Caco-2 (cell line): ENCODE measurements around the gene TSPAN9. TPM values are rescaled to one million over a fixed set of nuclear protein-coding genes. Genes with fewer than 3 reads are reported as not detected.

Experiments
- BruUV-seq: library from RNA; stranded (reverse); fragments of 400-500 nt; replicated peaks from 2 replicates; lab custom pipeline; 2021; lab: Mats Ljungman, UMichigan
- CTCF ChIA-PET: fragments of 300-600 bp; sonication (Branson Sonifier 250); formaldehyde crosslinking; loops from one replicate; lab custom pipeline; 2022; ENCODE audit warnings: antibody characterized with exemption; lab: Charles Lee
- POLR2A ChIA-PET: fragments of 300-600 bp; sonication (Branson Sonifier 250); formaldehyde crosslinking; loops from one replicate; lab custom pipeline; 2022; ENCODE audit warnings: antibody characterized with exemption; lab: Charles Lee
- DNase-seq, 2 experiments: peaks; one replicate each; pipeline versions ENCODE4 v3.0.0 to v3.0.0-alpha.2; 2020 to 2022
- H3K27me3 ChIP-seq: replicated peaks from 2 replicates; pipeline ENCODE4 v1.6.0; 2011; ENCODE audit warnings: low read length; ENCODE audit not compliant: control insufficient read depth, insufficient read depth
- H3K36me3 ChIP-seq: 2 replicates; pipeline ENCODE4 v1.5.1; 2011; ENCODE audit warnings: low read length; ENCODE audit not compliant: control insufficient read depth, insufficient read depth
- H3K4me1 ChIP-seq: fragments of 250-450 bp; sonication (Bioruptor Pico); 2 replicates; pipeline ENCODE4 v1.5.1; 2020; ENCODE audit warnings: mild to moderate bottlenecking
- H3K4me3 ChIP-seq: 2 replicates; pipeline ENCODE4 v1.5.1; 2011; ENCODE audit warnings: low read depth, mild to moderate bottlenecking, control low read depth, low read length
- H3K9me3 ChIP-seq: fragments of 250-450 bp; sonication (Bioruptor Pico); 2 replicates; pipeline ENCODE4 v1.5.1; 2020; ENCODE audit warnings: mild to moderate bottlenecking, moderate library complexity
- H3K27ac Mint-ChIP-seq: one replicate; pipeline ENCODE4 v1.8.0; 2022; ENCODE audit warnings: mixed read lengths; ENCODE audit not compliant: unreplicated experiment
- H3K27me3 Mint-ChIP-seq: one replicate; pipeline ENCODE4 v1.8.0; 2022; ENCODE audit warnings: mixed read lengths; ENCODE audit not compliant: insufficient read depth, unreplicated experiment
- H3K36me3 Mint-ChIP-seq: one replicate; pipeline ENCODE4 v1.8.0; 2022; ENCODE audit warnings: mild to moderate bottlenecking, mixed read lengths; ENCODE audit not compliant: insufficient read depth, unreplicated experiment
- H3K4me1 Mint-ChIP-seq: one replicate; pipeline ENCODE4 v1.8.0; 2022; ENCODE audit warnings: low read depth, mixed read lengths; ENCODE audit not compliant: unreplicated experiment
- H3K4me3 Mint-ChIP-seq: one replicate; pipeline ENCODE4 v1.8.0; 2022; ENCODE audit warnings: mild to moderate bottlenecking, moderate library complexity, mixed read lengths; ENCODE audit not compliant: unreplicated experiment
- H3K9me3 Mint-ChIP-seq: one replicate; pipeline ENCODE4 v1.8.0; 2022; ENCODE audit warnings: mixed read lengths; ENCODE audit not compliant: unreplicated experiment
- CTCF ChIP-seq, 2 experiments: fragments of 200-600 bp in 1 of 2; IDR thresholded peaks; 1 replicate in 1 of 2; 2 replicates in 1 of 2; pipeline versions ENCODE4 v1.5.1 to v1.8.0; 2011 to 2022; ENCODE audit warnings: antibody characterized with exemption in 1 of 2, control low read depth in 1 of 2, inconsistent platforms in 1 of 2, low read depth in 1 of 2, low read length in 1 of 2, mild to moderate bottlenecking in 1 of 2, moderate library complexity in 1 of 2; ENCODE audit not compliant: insufficient read depth in 1 of 2, severe bottlenecking in 1 of 2, unreplicated experiment in 1 of 2
- intact Hi-C: fragments of 100-400 bp; cut with micrococcal nuclease; formaldehyde crosslinking; loops from one replicate; pipeline ENCODE4 v1.10.0; 2022; ENCODE audit not compliant: unreplicated experiment
- total RNA-seq: library from RNA; stranded (reverse); gene quantifications from 2 replicates; pipeline ENCODE4 v1.2.3, GENCODE V29; 2022

The TSPAN9 gene
- total RNA-seq, 1 experiment from 2014 or later: 49.1 TPM

GRCh38 chr12:3193131-3193530 is 116.0 kb downstream of the TSPAN9 start:
- POLR2A ChIA-PET: no interaction called here
- no peaks in the 10 kb centered on the region for H3K4me1 ChIP-seq

GRCh38 chr12:3193755-3194154 is 116.6 kb downstream of the TSPAN9 start:
- Histone ChIP-seq H3K4me1 (no peaks in the 10 kb centered on the region), H3K27me3 (no peaks in the 10 kb centered on the region), H3K4me3 (no peak overlapping the region), H3K36me3 (no peaks in the 10 kb centered on the region), H3K9me3 (no peaks in the 10 kb centered on the region)
- H3K36me3 Mint-ChIP-seq: no peaks in the 10 kb centered on the region
- H3K27ac Mint-ChIP-seq: no peak overlapping the region
- no peak for DNase-seq
- BruUV-seq: no TSS peak
- ChIA-PET POLR2A (no interaction called here), CTCF (interaction anchor here (1.5 kb wide), 1 partner anchor 29 kb away, joined by 3 read pairs; no protein-coding TSS in a partner anchor)
- TF ChIP-seq CTCF (IDR thresholded peaks at IDR 0.05; ENCODE audit: insufficient read depth in 1 of 2, low read depth in 1 of 2, low read length in 1 of 2, severe bottlenecking in 1 of 2, unreplicated experiment in 1 of 2): no peak
- intact Hi-C loops: no loop called here
- H3K4me3 Mint-ChIP-seq: no peak overlapping the region
- H3K9me3 Mint-ChIP-seq: no peaks in the 10 kb centered on the region
- H3K27me3 Mint-ChIP-seq: no peaks in the 10 kb centered on the region
- no peaks in the 10 kb centered on the region for H3K4me1 Mint-ChIP-seq

More at GRCh38 chr12:3193131-3193530, 116.0 kb downstream of the TSPAN9 start:
- no peak overlapping the region for H3K4me3 ChIP-seq
- H3K36me3 ChIP-seq: no peaks in the 10 kb centered on the region
- Mint-ChIP-seq H3K36me3 (no peaks in the 10 kb centered on the region), H3K9me3 (no peaks in the 10 kb centered on the region), H3K27me3 (no peaks in the 10 kb centered on the region), H3K4me3 (no peak overlapping the region), H3K4me1 (no peaks in the 10 kb centered on the region), H3K27ac (no peak overlapping the region)
- no TSS peak for BruUV-seq
- intact Hi-C loops: no loop called here
- no peaks in the 10 kb centered on the region for H3K27me3 ChIP-seq
- no peak for TF ChIP-seq CTCF (IDR thresholded peaks at IDR 0.05; ENCODE audit: insufficient read depth in 1 of 2, low read depth in 1 of 2, low read length in 1 of 2, severe bottlenecking in 1 of 2, unreplicated experiment in 1 of 2)
- CTCF ChIA-PET: interaction anchor here (1.1 to 1.5 kb wide), 2 partner anchors 10 to 28 kb away, joined by 3 read pairs; no protein-coding TSS in a partner anchor
- no peak for DNase-seq
- no peaks in the 10 kb centered on the region for H3K9me3 ChIP-seq

GRCh38 chr12:3195337-3195736 is 118.2 kb downstream of the TSPAN9 start:
- Mint-ChIP-seq H3K27ac (no peak overlapping the region), H3K9me3 (no peaks in the 10 kb centered on the region), H3K4me1 (no peaks in the 10 kb centered on the region), H3K36me3 (peaks cover 8% of the 10 kb centered on the region), H3K27me3 (no peaks in the 10 kb centered on the region), H3K4me3 (no peak overlapping the region)
- intact Hi-C loops: no loop called here
- no peaks in the 10 kb centered on the region for H3K27me3 ChIP-seq
- H3K36me3 ChIP-seq: no peaks in the 10 kb centered on the region
- no TSS peak for BruUV-seq
- no peaks in the 10 kb centered on the region for H3K9me3 ChIP-seq
- ChIA-PET POLR2A (no interaction called here), CTCF (interaction anchor here (0.6 to 2.5 kb wide), 4 partner anchors 12 to 457 kb away, joined by 3 to 13 read pairs (median 8); no protein-coding TSS in a partner anchor)
- no peak for TF ChIP-seq CTCF (IDR thresholded peaks at IDR 0.05; ENCODE audit: insufficient read depth in 1 of 2, low read depth in 1 of 2, low read length in 1 of 2, severe bottlenecking in 1 of 2, unreplicated experiment in 1 of 2)
- H3K4me1 ChIP-seq: no peaks in the 10 kb centered on the region
- DNase-seq: no peak
- no peak overlapping the region for H3K4me3 ChIP-seq
